GM23338 (cell line): ENCODE results near the gene CRLF3. TPM values are rescaled to one million over a fixed set of nuclear protein-coding genes. Genes with fewer than 3 reads are reported as not detected.

Experiments used
- ATAC-seq: fragments of 200-7000 bp; cut with Tn5 transposase; 3 replicates; pipeline ENCODE4 v1.9.1; 2020
- DNase-seq: peaks from one replicate; pipeline ENCODE4 v3.0.0-alpha.2; 2015; ENCODE audit warnings: low spot score
- H2AFZ ChIP-seq: fragments of 200-600 bp; sonication (generic); 2 replicates; pipeline ENCODE4 v1.8.0; 2016; ENCODE audit warnings: antibody characterized with exemption, mild to moderate bottlenecking, moderate library complexity
- H3F3A ChIP-seq: fragments of 200-600 bp; sonication (generic); replicated peaks from 2 replicates; pipeline ENCODE4 v1.8.0; 2017; ENCODE audit warnings: antibody characterized with exemption, mixed run types, low read depth
- H3K27ac ChIP-seq: fragments of 200-600 bp; sonication (generic); 2 replicates; pipeline ENCODE4 v1.6.1; 2016; ENCODE audit warnings: low read depth
- H3K27me3 ChIP-seq: fragments of 200-600 bp; sonication (generic); 2 replicates; pipeline ENCODE4 v1.8.0; 2016; ENCODE audit warnings: mild to moderate bottlenecking, mixed run types, moderate library complexity; ENCODE audit not compliant: insufficient read depth
- H3K36me3 ChIP-seq: fragments of 200-600 bp; sonication (generic); 2 replicates; pipeline ENCODE4 v1.8.0; 2016; ENCODE audit warnings: mild to moderate bottlenecking; ENCODE audit not compliant: insufficient read depth
- H3K4me1 ChIP-seq: fragments of 200-600 bp; sonication (generic); 2 replicates; pipeline ENCODE4 v1.8.0; 2016; ENCODE audit warnings: mild to moderate bottlenecking, moderate library complexity; ENCODE audit not compliant: insufficient read depth
- H3K4me2 ChIP-seq: fragments of 200-600 bp; sonication (generic); 2 replicates; pipeline ENCODE4 v1.7.1; 2017; ENCODE audit warnings: mixed run types
- H3K4me3 ChIP-seq: fragments of 200-600 bp; sonication (generic); 2 replicates; pipeline ENCODE4 v1.6.1; 2016; ENCODE audit warnings: mixed run types
- H3K79me2 ChIP-seq: fragments of 200-600 bp; sonication (generic); replicated peaks from 2 replicates; pipeline ENCODE4 v1.8.0; 2017; ENCODE audit warnings: mild to moderate bottlenecking; ENCODE audit not compliant: insufficient read depth
- H3K9me2 ChIP-seq: fragments of 200-600 bp; sonication (generic); 2 replicates; pipeline ENCODE4 v1.8.0; 2017; ENCODE audit not compliant: insufficient read depth
- H4K20me1 ChIP-seq: fragments of 200-600 bp; sonication (generic); replicated peaks from 2 replicates; pipeline ENCODE4 v1.8.0; 2017; ENCODE audit warnings: mild to moderate bottlenecking; ENCODE audit not compliant: insufficient read depth
- H3K27ac Mint-ChIP-seq: 2 replicates; pipeline ENCODE4 v1.8.0; 2020; ENCODE audit warnings: inconsistent platforms, mild to moderate bottlenecking, moderate library complexity, mixed read lengths
- H3K27me3 Mint-ChIP-seq: 3 replicates; pipeline ENCODE4 v1.8.0; 2022; ENCODE audit warnings: low read depth, mild to moderate bottlenecking, moderate library complexity, mixed read lengths, inconsistent platforms; ENCODE audit not compliant: insufficient read depth, poor library complexity
- H3K36me3 Mint-ChIP-seq: 3 replicates; pipeline ENCODE4 v1.8.0; 2021; ENCODE audit warnings: low read depth, mild to moderate bottlenecking, inconsistent platforms, moderate library complexity, mixed read lengths
- H3K4me1 Mint-ChIP-seq: 3 replicates; pipeline ENCODE4 v1.8.0; 2020; ENCODE audit warnings: mild to moderate bottlenecking, inconsistent platforms, mixed read lengths
- H3K4me3 Mint-ChIP-seq: 3 replicates; pipeline ENCODE4 v1.8.0; 2021; ENCODE audit warnings: moderate library complexity, mild to moderate bottlenecking, inconsistent platforms, mixed read lengths
- H3K9me3 Mint-ChIP-seq: 3 replicates; pipeline ENCODE4 v1.8.0; 2020; ENCODE audit warnings: moderate library complexity, mild to moderate bottlenecking, inconsistent platforms, mixed read lengths
- CREB1 ChIP-seq: fragments of 250-450 bp; sonication (Bioruptor Pico); IDR thresholded peaks from 2 replicates; pipeline ENCODE4 v1.5.0; 2020; ENCODE audit warnings: low read depth, mild to moderate bottlenecking, moderate library complexity
- ETS1 ChIP-seq: IDR thresholded peaks from 2 replicates; pipeline ENCODE4 v1.6.1; 2016; ENCODE audit warnings: antibody characterized with exemption
- EZH2 ChIP-seq: fragments of 200-600 bp; sonication (generic); IDR thresholded peaks from one replicate; pipeline ENCODE4 v1.8.0; 2017; ENCODE audit warnings: antibody characterized with exemption, mild to moderate bottlenecking, low read depth; ENCODE audit not compliant: unreplicated experiment
- EZH2phosphoT487 ChIP-seq: fragments of 200-600 bp; sonication (generic); IDR thresholded peaks from one replicate; pipeline ENCODE4 v1.8.1; 2018; ENCODE audit warnings: antibody characterized with exemption; ENCODE audit not compliant: unreplicated experiment
- JUNB ChIP-seq: IDR thresholded peaks from one replicate; pipeline ENCODE4 v1.6.1; 2016; ENCODE audit warnings: antibody characterized with exemption; ENCODE audit not compliant: unreplicated experiment
- NANOG ChIP-seq: IDR thresholded peaks from 2 replicates; pipeline ENCODE4 v1.6.1; 2016; ENCODE audit warnings: antibody characterized with exemption, borderline replicate concordance
- POLR2AphosphoS5 ChIP-seq: IDR thresholded peaks from 2 replicates; pipeline ENCODE4 v1.6.1; 2016; ENCODE audit warnings: antibody characterized with exemption, low read depth
- STAT1 ChIP-seq: IDR thresholded peaks from one replicate; pipeline ENCODE4 v1.6.1; 2016; ENCODE audit warnings: antibody characterized with exemption; ENCODE audit not compliant: unreplicated experiment
- ZNF331 ChIP-seq: fragments of 250-450 bp; sonication (Bioruptor Pico); IDR thresholded peaks from 2 replicates; pipeline ENCODE4 v1.5.0; 2020; ENCODE audit warnings: low read depth, mild to moderate bottlenecking, moderate library complexity
- polyA plus RNA-seq: library from polyadenylated mRNA; unstranded; fragments of >200 nt; fragmentation: Nextera tagmentation; extraction: Ambion mirVana; gene quantifications from 2 replicates; pipeline ENCODE4 v1.2.1, GENCODE V29; 2016
- total RNA-seq: library from RNA; depleted of rRNA; stranded (reverse); fragments of >200 nt; shearing (Covaris generic); gene quantifications from 2 replicates; pipeline ENCODE4 v1.2.3, GENCODE V29; 2014
- TF ChIP-seq, protein P1 (sequence below): IDR thresholded peaks from one replicate; pipeline ENCODE4 v1.6.1; 2018; ENCODE audit warnings: antibody characterized with exemption; ENCODE audit not compliant: unreplicated experiment
- TF ChIP-seq, protein P2 (sequence below), 2 experiments: fragments of 200-600 bp in 1 of 2; sonication (generic) in 1 of 2; conservative IDR thresholded peaks; 2 replicates each; pipeline versions ENCODE4 v1.5.1 to v1.6.1; 2016 to 2017; ENCODE audit warnings: antibody characterized with exemption in 2 of 2, low read depth in 2 of 2, mild to moderate bottlenecking in 2 of 2, moderate library complexity in 1 of 2

The CRLF3 gene
- total and polyA plus RNA-seq, 2 experiments from 2014 or later, result 24.2 to 28.6 TPM

- TF ChIP-seq EZH2 (no peak), JUNB (no peak), NANOG (no peak), STAT1 (no peak), POLR2AphosphoS5 (no peak), ZNF331 (CRISPR knock-in tag) (no peak)
- TF ChIP-seq, protein P1, sequence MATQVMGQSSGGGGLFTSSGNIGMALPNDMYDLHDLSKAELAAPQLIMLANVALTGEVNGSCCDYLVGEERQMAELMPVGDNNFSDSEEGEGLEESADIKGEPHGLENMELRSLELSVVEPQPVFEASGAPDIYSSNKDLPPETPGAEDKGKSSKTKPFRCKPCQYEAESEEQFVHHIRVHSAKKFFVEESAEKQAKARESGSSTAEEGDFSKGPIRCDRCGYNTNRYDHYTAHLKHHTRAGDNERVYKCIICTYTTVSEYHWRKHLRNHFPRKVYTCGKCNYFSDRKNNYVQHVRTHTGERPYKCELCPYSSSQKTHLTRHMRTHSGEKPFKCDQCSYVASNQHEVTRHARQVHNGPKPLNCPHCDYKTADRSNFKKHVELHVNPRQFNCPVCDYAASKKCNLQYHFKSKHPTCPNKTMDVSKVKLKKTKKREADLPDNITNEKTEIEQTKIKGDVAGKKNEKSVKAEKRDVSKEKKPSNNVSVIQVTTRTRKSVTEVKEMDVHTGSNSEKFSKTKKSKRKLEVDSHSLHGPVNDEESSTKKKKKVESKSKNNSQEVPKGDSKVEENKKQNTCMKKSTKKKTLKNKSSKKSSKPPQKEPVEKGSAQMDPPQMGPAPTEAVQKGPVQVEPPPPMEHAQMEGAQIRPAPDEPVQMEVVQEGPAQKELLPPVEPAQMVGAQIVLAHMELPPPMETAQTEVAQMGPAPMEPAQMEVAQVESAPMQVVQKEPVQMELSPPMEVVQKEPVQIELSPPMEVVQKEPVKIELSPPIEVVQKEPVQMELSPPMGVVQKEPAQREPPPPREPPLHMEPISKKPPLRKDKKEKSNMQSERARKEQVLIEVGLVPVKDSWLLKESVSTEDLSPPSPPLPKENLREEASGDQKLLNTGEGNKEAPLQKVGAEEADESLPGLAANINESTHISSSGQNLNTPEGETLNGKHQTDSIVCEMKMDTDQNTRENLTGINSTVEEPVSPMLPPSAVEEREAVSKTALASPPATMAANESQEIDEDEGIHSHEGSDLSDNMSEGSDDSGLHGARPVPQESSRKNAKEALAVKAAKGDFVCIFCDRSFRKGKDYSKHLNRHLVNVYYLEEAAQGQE, result no peak
- TF ChIP-seq, protein P2, sequence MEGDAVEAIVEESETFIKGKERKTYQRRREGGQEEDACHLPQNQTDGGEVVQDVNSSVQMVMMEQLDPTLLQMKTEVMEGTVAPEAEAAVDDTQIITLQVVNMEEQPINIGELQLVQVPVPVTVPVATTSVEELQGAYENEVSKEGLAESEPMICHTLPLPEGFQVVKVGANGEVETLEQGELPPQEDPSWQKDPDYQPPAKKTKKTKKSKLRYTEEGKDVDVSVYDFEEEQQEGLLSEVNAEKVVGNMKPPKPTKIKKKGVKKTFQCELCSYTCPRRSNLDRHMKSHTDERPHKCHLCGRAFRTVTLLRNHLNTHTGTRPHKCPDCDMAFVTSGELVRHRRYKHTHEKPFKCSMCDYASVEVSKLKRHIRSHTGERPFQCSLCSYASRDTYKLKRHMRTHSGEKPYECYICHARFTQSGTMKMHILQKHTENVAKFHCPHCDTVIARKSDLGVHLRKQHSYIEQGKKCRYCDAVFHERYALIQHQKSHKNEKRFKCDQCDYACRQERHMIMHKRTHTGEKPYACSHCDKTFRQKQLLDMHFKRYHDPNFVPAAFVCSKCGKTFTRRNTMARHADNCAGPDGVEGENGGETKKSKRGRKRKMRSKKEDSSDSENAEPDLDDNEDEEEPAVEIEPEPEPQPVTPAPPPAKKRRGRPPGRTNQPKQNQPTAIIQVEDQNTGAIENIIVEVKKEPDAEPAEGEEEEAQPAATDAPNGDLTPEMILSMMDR (conservative IDR thresholded peaks at IDR 0.05; ENCODE audit: low read depth in 2 of 2), result no peak
These were observed 34.2 kb downstream of the CRLF3 start (continued) for GRCh38 chr17:30790279-30790678.

DNA sequence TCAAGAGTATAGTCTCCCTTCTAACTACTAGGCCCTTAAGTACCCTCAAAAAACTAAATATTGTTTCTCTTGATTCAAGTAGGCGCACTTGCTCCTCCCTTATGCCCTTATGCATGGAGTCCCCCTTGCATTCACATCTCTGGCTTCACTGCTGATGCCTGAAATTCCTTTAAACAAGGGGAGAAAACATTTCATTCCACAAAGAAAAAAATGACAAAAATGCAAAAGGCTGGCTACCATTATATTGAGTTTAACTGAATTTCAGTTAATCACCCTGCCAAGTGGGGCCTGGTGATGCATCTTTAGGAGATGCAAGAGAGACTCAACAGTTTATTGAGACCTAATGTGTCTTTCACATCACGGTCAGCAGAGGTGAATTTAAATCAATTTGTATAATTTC, 35.6 kb downstream of the CRLF3 start:
- H3K36me3 ChIP-seq, result peaks cover 14% of the 10 kb centered on the region; the same call in 1 of the 2 replicates
- peaks cover 45% of the 10 kb centered on the region for H3F3A ChIP-seq
- DNase-seq (peak; percentile 17), ATAC-seq (no peak)
- Mint-ChIP-seq H3K27me3 (peaks cover 20% of the 10 kb centered on the region), H3K9me3 (no peaks in the 10 kb centered on the region), H3K36me3 (peaks cover 76% of the 10 kb centered on the region), H3K4me1 (no peaks in the 10 kb centered on the region; the same call in 2 of the 3 replicates), H3K4me3 (no peak overlapping the region), H3K27ac (no peak overlapping the region)
- H2AFZ ChIP-seq, result no peak overlapping the region
- no peaks in the 10 kb centered on the region for H3K4me1 ChIP-seq
- peak overlapping the region; percentile 84 for H3K27ac ChIP-seq
- no peaks in the 10 kb centered on the region for H3K27me3 ChIP-seq
- H3K4me2 ChIP-seq, result no peak overlapping the region
- H3K9me2 ChIP-seq, result no peaks in the 10 kb centered on the region
- H3K79me2 ChIP-seq, result no peaks in the 10 kb centered on the region
- no peak for TF ChIP-seq CREB1 (CRISPR knock-in tag)
- no peak for TF ChIP-seq ZNF331 (CRISPR knock-in tag)
- no peak for TF ChIP-seq EZH2phosphoT487
- TF ChIP-seq STAT1, result no peak
- TF ChIP-seq ETS1, result no peak
- H4K20me1 ChIP-seq, result peaks cover 4% of the 10 kb centered on the region; the same call in 1 of the 2 replicates
- H3K4me3 ChIP-seq, result no peak overlapping the region
